Activated naive CD8-positive, alpha-beta T cell treated with anti-CD3 and anti-CD28 coated beads, Interleukin-2, amount 50 U/mL, for 24 hours (primary cell): ENCODE measurements around the gene SPTBN4.
"Not testable (repeated sequence)": the region's sequence is repeated elsewhere in the genome, so short reads cannot be mapped to it uniquely, and the experiment has no call there.

Experiments
- ATAC-seq: fragments of 150-1000 bp; cut with Tn5 transposase; one replicate; pipeline ENCODE4 v1.10.0; 2021
- DNase-seq: peaks from one replicate; pipeline ENCODE4 v3.0.0; 2021
- H3K27ac Mint-ChIP-seq: one replicate; pipeline ENCODE4 v1.8.0; 2021; ENCODE audit warnings: mild to moderate bottlenecking, mixed read lengths
- H3K27me3 Mint-ChIP-seq: one replicate; pipeline ENCODE4 v1.8.0; 2021; ENCODE audit warnings: mixed read lengths
- H3K36me3 Mint-ChIP-seq: one replicate; pipeline ENCODE4 v1.8.0; 2021; ENCODE audit warnings: low read depth, mixed read lengths
- H3K4me1 Mint-ChIP-seq: one replicate; pipeline ENCODE4 v1.8.0; 2021; ENCODE audit warnings: mixed read lengths
- H3K4me3 Mint-ChIP-seq: one replicate; pipeline ENCODE4 v1.8.0; 2021; ENCODE audit warnings: mild to moderate bottlenecking, moderate library complexity, mixed read lengths
- H3K9me3 Mint-ChIP-seq: one replicate; pipeline ENCODE4 v1.8.0; 2021; ENCODE audit warnings: mixed read lengths

SPTBN4 gene

DNA sequence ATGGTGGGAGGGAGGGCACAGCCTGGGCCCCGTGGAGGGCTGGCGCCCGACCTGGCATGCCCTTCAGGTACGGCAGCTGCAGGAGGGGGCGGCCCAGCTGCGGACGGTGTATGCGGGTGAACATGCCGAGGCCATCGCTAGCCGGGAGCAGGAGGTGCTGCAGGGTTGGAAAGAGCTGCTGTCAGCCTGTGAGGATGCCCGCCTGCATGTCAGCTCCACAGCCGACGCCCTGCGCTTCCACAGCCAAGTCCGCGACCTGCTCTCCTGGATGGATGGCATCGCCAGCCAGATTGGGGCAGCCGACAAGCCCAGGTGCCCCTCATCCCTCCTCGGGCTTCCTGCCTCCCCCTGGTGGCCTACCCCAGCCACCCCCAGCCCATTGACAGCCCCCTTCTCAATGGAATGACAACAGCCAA, 93.3 kb downstream of the SPTBN4 start:
- no peak for DNase-seq
- no peak for ATAC-seq
- Mint-ChIP-seq H3K36me3 (no peaks in the 10 kb centered on the region), H3K9me3 (no peaks in the 10 kb centered on the region), H3K4me3 (no peak overlapping the region), H3K27ac (no peak overlapping the region), H3K27me3 (peaks cover 25% of the 10 kb centered on the region), H3K4me1 (peaks cover 6% of the 10 kb centered on the region)

DNA sequence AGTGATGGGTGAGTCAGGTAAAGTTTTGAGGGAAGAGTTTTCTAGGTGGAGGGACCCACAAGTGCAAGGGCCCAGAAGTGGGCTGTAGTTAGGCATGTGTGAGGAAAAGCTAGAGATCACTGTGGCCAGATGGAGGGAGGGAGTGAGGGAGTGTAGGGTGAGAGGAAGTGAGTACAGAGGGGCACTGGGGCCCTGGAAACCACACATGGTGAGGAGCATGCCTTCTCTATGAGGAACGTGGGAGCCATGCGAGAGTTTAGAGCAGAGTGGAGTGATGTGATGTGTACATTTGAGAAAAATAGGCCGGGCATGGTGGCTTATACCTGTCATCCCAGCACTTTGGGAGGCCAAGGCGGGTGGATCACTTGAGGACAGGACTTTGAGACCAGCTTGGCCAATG, 95.1 kb downstream of the SPTBN4 start:
- Mint-ChIP-seq H3K4me1 (peaks cover 7% of the 10 kb centered on the region), H3K36me3 (no peaks in the 10 kb centered on the region), H3K9me3 (no peaks in the 10 kb centered on the region), H3K27ac (no peak overlapping the region), H3K4me3 (no peak overlapping the region), H3K27me3 (peaks cover 31% of the 10 kb centered on the region)
- ATAC-seq (no peak), DNase-seq (no peak)

DNA sequence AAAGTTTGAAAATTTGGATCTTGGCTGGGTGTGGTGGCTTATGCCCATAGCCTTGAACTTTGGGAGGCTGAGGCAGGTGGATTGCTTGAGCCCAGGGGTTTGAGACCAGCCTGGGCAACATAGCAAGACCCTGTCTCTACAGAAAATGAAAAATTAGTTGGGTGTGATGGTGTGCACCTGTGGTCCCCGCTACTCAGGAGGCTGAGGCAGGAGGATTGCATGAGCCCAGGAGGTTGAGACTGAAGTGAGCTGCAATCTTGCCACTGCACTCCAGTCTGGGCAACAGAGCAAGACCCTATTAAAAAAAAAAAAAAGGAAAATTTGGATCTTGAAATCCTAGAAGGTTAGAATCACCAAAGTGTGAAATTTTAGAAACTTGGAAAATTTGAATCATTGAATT, 97.7 kb downstream of the SPTBN4 start:
- H3K27me3 Mint-ChIP-seq: peaks cover 47% of the 10 kb centered on the region
- not testable (repeated sequence) for DNase-seq, H3K4me1 Mint-ChIP-seq, H3K27ac Mint-ChIP-seq, H3K9me3 Mint-ChIP-seq, H3K4me3 Mint-ChIP-seq, H3K36me3 Mint-ChIP-seq, ATAC-seq

DNA sequence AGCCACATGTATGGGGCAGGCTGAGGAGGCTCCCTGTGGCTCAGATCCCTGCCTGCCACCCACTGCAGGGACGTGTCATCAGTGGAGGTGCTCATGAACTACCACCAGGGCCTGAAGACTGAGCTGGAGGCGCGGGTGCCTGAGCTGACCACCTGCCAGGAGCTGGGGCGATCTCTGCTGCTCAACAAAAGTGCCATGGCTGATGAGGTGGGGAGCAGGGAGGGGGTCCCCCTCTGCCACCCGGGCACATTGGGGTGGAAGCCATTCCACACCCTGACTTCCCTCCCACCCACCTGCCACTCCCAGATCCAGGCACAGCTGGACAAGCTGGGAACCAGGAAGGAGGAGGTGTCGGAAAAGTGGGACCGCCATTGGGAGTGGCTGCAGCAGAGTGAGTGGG, 98.6 kb downstream of the SPTBN4 start:
- peaks cover 47% of the 10 kb centered on the region for H3K27me3 Mint-ChIP-seq
- DNase-seq: no peak
- no peaks in the 10 kb centered on the region for H3K9me3 Mint-ChIP-seq
- no peak for ATAC-seq
- no peak overlapping the region for H3K27ac Mint-ChIP-seq
- H3K4me1 Mint-ChIP-seq: peaks cover 11% of the 10 kb centered on the region
- no peak overlapping the region for H3K4me3 Mint-ChIP-seq
- H3K36me3 Mint-ChIP-seq: no peaks in the 10 kb centered on the region

DNA sequence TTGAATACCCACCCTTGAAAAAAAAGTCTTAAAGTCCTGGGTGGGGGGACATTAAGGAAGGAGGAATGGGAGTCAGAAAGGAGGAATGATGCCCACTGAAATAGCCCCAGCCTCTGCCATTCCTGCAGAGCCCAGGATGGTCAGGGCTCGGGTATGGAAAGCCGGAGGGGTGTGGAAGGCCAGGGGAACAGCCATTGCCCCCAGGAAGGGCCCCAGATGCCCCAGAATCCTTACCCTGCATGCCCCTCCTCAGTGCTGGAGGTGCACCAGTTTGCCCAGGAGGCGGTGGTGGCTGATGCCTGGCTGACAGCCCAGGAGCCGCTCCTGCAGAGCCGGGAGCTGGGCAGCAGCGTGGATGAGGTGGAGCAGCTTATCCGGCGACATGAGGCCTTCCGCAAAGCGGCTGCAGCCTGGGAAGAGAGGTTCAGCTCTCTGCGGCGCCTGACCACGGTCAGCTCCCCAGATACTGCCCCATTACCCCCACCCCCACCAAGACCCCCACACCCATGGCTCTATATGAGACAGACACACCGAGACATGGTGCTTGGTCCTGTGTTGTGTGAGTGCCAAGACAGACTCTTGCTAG, 99.2 kb downstream of the SPTBN4 start:
- Mint-ChIP-seq H3K4me3 (no peak overlapping the region), H3K4me1 (peaks cover 16% of the 10 kb centered on the region), H3K27ac (no peak overlapping the region), H3K36me3 (no peaks in the 10 kb centered on the region), H3K27me3 (peaks cover 47% of the 10 kb centered on the region), H3K9me3 (peaks cover 4% of the 10 kb centered on the region)
- ATAC-seq (no peak), DNase-seq (no peak)

DNA sequence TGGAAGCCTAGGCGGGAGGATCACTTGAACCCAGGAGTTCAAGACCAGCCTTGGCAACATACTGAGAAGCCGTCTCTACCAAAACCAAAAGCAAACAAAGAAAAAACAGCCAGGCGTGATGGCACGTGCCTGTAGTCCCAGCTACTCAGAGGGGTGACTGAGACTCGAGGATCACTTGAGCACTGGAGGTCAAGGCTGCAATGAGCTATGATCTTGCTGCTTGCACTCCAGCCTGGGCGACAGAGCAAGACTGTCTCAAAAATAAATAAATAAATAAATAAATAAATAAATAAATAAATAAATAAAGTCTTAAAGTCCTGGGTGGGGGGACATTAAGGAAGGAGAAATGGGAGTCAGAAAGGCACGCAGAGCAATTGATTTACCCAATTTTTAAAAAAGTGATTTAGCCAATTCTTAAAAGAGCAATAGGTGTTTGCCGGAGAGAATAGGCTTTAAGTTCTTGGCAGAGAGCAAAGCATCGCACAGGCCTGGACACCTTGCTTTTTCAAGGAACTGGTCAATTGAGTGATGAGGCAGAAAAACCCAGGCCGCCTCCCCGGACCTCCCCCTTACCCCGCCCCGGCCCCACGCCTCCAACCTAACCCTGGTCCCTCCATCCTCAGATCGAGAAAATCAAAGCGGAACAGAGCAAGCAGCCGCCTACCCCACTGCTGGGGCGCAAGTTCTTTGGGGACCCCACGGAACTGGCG, 100.4 kb downstream of the SPTBN4 start:
- Mint-ChIP-seq H3K27ac (no peak overlapping the region), H3K27me3 (peaks cover 44% of the 10 kb centered on the region)
- ATAC-seq: no peak

DNA sequence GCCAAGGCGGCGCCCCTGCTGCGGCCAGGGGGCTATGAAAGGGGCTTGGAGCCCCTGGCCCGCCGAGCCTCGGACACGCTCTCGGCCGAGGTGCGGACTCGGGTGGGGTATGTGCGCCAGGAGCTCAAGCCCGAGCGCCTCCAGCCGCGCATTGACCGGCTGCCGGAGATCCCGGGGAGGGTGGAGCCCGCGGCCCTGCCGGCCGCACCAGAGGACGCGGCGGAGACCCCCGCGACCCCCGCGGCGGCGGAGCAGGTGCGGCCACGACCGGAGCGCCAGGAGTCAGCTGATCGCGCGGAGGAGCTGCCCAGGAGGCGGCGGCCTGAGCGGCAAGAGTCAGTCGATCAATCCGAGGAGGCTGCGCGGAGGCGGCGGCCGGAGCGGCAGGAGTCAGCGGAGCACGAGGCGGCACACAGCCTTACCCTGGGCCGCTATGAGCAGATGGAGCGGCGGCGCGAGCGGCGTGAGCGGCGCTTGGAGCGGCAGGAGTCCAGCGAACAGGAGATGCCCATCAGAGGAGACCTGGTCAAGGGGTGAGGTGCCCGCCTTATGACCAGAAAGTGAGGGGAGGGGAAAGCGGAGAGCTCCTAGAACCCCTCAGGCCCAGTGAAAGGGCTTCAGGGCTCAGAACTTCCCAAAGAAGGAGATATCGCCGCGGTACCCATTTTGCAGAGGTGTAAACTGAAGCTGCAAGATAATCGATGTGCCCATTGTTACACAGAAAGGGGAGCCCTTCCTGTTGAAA, 101.1 kb downstream of the SPTBN4 start:
- peaks cover 4% of the 10 kb centered on the region for H3K9me3 Mint-ChIP-seq
- H3K4me1 Mint-ChIP-seq: peaks cover 13% of the 10 kb centered on the region
- H3K27ac Mint-ChIP-seq: no peak overlapping the region
- DNase-seq: no peak
- H3K36me3 Mint-ChIP-seq: no peaks in the 10 kb centered on the region
- H3K27me3 Mint-ChIP-seq: peaks cover 44% of the 10 kb centered on the region
- H3K4me3 Mint-ChIP-seq: no peak overlapping the region
- ATAC-seq: no peak

More for the DNA sequence above, 100.4 kb downstream of the SPTBN4 start:
- Mint-ChIP-seq H3K4me1 (peaks cover 13% of the 10 kb centered on the region), H3K36me3 (no peaks in the 10 kb centered on the region), H3K9me3 (peaks cover 4% of the 10 kb centered on the region), H3K4me3 (no peak overlapping the region)
- no peak for DNase-seq

DNA sequence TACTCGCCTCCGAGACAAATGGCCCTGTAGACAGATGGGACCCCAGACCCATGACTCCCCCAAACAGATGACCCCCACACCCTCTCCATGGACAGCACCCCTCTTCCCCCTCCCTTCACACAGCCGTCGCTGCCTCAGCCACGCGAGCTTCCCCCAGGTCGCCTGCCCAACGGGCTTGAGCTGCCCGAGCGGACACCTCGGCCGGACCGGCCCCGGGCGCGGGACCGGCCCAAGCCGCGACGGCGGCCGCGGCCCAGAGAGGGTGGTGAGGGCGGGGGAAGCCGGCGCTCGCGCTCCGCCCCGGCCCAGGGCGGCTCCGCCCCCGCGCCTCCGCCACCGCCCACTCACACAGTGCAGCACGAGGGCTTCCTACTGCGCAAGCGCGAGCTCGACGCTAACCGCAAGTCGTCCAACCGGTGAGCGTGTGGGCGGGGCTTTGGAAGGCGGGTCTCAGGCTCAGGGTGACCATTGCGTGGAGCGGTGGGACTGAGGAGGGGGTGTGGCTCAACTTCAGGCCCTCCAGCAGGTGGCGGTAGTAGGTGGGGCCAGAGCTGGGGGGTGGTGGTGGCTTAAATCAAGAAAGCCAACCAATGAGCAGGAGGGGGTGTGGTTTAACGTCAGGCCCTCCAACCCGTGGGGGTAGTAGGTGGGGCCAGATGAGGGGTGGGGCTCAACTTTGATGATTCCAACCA, 103.7 kb downstream of the SPTBN4 start:
- DNase-seq: peak; percentile 93
- Mint-ChIP-seq H3K9me3 (peaks cover 4% of the 10 kb centered on the region), H3K4me3 (peak overlapping the region; percentile 63), H3K36me3 (no peaks in the 10 kb centered on the region), H3K4me1 (peaks cover 16% of the 10 kb centered on the region), H3K27me3 (peaks cover 30% of the 10 kb centered on the region), H3K27ac (peak overlapping the region; percentile 77)
- peak; percentile 87 for ATAC-seq

DNA sequence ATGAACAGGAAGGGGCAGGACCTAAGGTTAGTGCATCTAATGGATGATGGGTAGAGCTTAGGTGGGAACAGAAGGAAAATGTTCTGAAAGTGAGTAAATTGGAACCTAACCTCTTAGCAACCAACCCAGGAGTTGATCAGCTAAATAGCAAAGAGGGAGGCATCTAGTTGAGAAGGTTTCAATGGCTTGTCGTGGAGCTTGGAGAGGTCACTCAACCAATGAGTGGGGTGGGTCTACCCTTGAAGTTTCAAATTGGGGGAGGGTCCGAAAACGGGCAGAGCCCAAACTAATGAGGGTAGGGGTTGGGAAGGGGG, 104.2 kb downstream of the SPTBN4 start:
- peaks cover 30% of the 10 kb centered on the region for H3K27me3 Mint-ChIP-seq
- H3K9me3 Mint-ChIP-seq: peaks cover 4% of the 10 kb centered on the region
- DNase-seq (no peak), ATAC-seq (no peak)
- peaks cover 18% of the 10 kb centered on the region for H3K4me1 Mint-ChIP-seq
- H3K36me3 Mint-ChIP-seq: no peaks in the 10 kb centered on the region
- peak overlapping the region; percentile 63 for H3K4me3 Mint-ChIP-seq
- peak overlapping the region; percentile 77 for H3K27ac Mint-ChIP-seq

DNA sequence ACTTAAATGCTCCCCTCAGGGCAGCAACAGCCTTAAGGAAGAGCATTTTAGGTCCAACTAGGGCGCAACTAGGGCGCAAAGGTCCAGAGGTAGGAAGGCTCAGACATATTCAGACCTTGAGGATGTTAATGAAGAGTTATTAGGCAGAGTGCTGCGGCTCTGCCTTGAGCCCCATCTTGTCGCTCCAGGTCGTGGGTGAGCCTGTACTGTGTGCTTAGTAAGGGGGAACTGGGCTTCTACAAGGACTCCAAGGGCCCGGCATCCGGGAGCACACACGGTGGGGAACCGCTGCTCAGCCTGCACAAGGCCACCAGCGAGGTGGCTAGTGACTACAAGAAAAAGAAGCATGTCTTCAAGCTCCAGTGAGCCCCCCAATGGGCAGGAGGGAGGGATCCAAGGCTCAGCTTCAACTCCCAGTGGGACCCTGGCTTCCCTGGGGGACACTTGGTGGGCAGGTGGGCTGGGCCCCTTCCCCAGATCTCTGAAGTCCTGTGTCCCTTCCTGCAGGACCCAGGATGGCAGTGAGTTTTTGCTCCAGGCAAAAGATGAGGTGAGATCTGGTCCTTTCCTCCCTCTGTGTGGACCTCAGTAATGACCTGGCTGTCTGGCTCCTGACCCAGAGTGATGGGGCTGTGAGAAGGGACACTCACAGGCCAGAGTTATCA, 105.2 kb downstream of the SPTBN4 start:
- peaks cover 4% of the 10 kb centered on the region for H3K9me3 Mint-ChIP-seq
- no peak overlapping the region for H3K4me3 Mint-ChIP-seq
- DNase-seq (no peak), ATAC-seq (no peak)
- no peak overlapping the region for H3K27ac Mint-ChIP-seq
- no peaks in the 10 kb centered on the region for H3K36me3 Mint-ChIP-seq
- peaks cover 19% of the 10 kb centered on the region for H3K4me1 Mint-ChIP-seq
- peaks cover 23% of the 10 kb centered on the region for H3K27me3 Mint-ChIP-seq

DNA sequence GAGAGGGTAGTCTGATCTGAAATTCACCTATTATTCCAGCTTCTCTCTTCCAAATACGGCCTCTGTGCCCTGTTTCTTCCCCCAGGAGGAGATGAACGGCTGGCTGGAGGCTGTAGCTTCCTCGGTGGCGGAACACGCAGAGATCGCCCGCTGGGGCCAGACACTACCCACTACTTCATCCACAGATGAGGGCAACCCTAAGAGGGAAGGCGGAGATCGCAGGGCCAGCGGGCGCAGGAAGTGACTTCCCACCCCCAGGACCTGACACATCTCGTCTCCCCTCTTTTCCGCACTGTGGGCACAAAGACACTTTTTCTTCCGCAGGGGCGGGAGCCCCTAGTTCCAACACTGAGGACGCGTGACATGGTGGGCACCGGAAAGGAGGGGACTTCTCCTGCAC, 108.5 kb downstream of the SPTBN4 start:
- ATAC-seq (no peak), DNase-seq (no peak)
- H3K4me3 Mint-ChIP-seq: peak overlapping the region; percentile 45
- H3K27ac Mint-ChIP-seq: no peak overlapping the region
- peaks cover 4% of the 10 kb centered on the region for H3K36me3 Mint-ChIP-seq
- peaks cover 4% of the 10 kb centered on the region for H3K9me3 Mint-ChIP-seq
- peaks cover 25% of the 10 kb centered on the region for H3K4me1 Mint-ChIP-seq
- no peaks in the 10 kb centered on the region for H3K27me3 Mint-ChIP-seq

DNA sequence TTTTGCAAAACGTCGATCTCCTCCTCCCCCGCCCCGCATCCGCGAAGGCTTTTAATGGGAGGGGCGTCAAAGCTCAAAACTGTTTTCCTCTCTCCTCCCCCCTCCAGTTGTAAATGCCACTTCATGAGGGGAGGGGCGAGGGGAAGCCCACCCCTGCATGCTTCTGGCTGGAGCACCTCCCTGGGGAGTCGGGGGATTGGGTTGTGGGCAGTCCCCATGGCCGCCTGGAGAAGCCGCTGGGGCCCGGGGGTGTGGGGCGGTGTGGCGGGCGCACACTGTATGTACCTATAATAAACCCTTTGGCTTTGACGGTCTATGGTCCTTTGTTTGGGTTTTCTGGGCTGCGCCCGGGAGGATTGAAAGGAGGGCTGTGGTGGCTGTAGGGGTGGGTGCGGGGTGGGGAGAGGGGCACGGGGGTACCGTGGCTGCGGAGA, 109.4 kb downstream of the SPTBN4 start:
- DNase-seq (peak; percentile 41), ATAC-seq (peak; percentile 23)
- H3K27me3 Mint-ChIP-seq: no peaks in the 10 kb centered on the region
- H3K4me1 Mint-ChIP-seq: peaks cover 19% of the 10 kb centered on the region
- H3K27ac Mint-ChIP-seq: peak overlapping the region; percentile 82
- H3K36me3 Mint-ChIP-seq: peaks cover 8% of the 10 kb centered on the region
- no peaks in the 10 kb centered on the region for H3K9me3 Mint-ChIP-seq
- peak overlapping the region; percentile 85 for H3K4me3 Mint-ChIP-seq

DNA sequence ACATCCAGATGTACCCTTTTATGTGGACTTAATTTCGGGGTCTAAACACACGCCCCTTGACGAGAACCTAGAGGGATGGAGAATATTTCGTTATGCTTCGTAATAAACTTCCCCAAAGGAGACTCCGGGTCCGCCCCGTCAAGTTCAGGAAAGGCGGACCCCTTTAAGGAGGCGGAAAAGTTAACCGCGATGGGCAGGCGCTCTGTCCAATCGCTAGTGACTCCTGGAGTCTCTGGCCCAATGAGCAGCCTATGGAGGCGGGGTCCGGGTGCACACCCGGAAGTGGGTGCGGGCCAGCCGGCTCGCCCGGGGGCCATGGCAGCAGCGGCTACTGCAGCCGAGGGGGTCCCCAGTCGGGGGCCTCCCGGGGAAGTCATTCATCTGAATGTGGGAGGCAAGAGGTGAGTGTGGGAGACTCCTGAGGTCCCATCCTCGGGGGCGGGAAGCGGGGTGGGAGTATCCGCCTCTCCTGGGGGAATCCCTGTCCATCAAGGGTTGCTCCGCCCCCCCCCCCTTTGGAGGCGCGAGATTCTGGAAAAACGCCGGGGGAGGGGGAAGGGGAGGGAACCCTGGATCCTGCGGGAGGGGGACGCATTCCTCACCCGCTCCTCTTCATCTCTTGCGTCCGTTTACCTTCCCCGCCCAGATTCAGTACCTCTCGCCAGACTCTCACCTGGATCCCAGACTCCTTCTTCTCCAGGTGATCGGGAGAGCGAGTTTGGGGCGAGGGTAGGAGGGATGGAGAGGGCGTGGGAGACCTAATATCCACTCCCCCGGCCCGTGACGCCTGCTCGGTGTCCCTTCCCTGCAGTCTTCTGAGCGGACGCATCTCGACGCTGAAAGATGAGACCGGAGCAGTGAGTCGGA, 110.0 kb downstream of the SPTBN4 start, which contains the start of gene SHKBP1:
SHKBP1 (plus strand) TSS at position 289 of the 867 bp plus-strand sequence; CDS start at position 316, 27 bp downstream.
- Mint-ChIP-seq H3K27ac (peak within 1 kb of the TSS; percentile 82), H3K36me3 (peaks cover 12% of the 10 kb centered on the region), H3K4me3 (peak within 1 kb of the TSS; percentile 85), H3K27me3 (no peaks in the 10 kb centered on the region), H3K4me1 (peaks cover 19% of the 10 kb centered on the region), H3K9me3 (no peaks in the 10 kb centered on the region)
- peak; percentile 100 for ATAC-seq
- DNase-seq: peak; percentile 93
